Non-pigmented ciliary epithelial cell (primary cell): ENCODE data around the gene DUSP22.
"Not testable (repeated sequence)": the region's sequence is repeated elsewhere in the genome, so short reads cannot be mapped to it uniquely, and the experiment has no call there.

ENCODE experiments used
- DNase-seq: peaks from one replicate; pipeline ENCODE4 v3.0.0-alpha.2; 2010; ENCODE audit warnings: low read depth

DUSP22 gene

GRCh38 chr6:365835-366234 lies 73.5 kb downstream of the DUSP22 start:
- no peak for DNase-seq

GRCh38 chr6:366389-367297 lies 74.4 kb downstream of the DUSP22 start:
- DNase-seq = no peak

- DNase-seq = no peak
Measured at GRCh38 chr6:367298-367794, 75.1 kb downstream of the DUSP22 start.

GRCh38 chr6:367891-368630 lies 75.8 kb downstream of the DUSP22 start:
- DNase-seq = no peak

- DNase-seq = no peak
Measured at GRCh38 chr6:369559-370431, 77.5 kb downstream of the DUSP22 start.

GRCh38 chr6:370555-370954 lies 78.3 kb downstream of the DUSP22 start:
- no peak for DNase-seq

GRCh38 chr6:371851-372250 lies 79.6 kb downstream of the DUSP22 start:
- not testable (repeated sequence) for DNase-seq

GRCh38 chr6:372336-372911 lies 80.1 kb downstream of the DUSP22 start:
- DNase-seq = no peak

- DNase-seq = no peak
Measured at GRCh38 chr6:373031-373430, 80.7 kb downstream of the DUSP22 start.

GRCh38 chr6:373773-374724 lies 81.8 kb downstream of the DUSP22 start:
- DNase-seq = no peak

- no peak for DNase-seq
Measured at GRCh38 chr6:374956-375355, 82.7 kb downstream of the DUSP22 start.

- DNase-seq = no peak
Measured at GRCh38 chr6:376827-377640, 84.7 kb downstream of the DUSP22 start.

- DNase-seq = not testable (repeated sequence)
Measured at GRCh38 chr6:377641-378020, 85.3 kb downstream of the DUSP22 start.

- DNase-seq = no peak
Measured at GRCh38 chr6:378090-378957, 86.0 kb downstream of the DUSP22 start.

GRCh38 chr6:378958-379409 lies 86.7 kb downstream of the DUSP22 start:
- no peak for DNase-seq

- DNase-seq = no peak
Measured at GRCh38 chr6:379410-380181, 87.3 kb downstream of the DUSP22 start.
